Brain microvascular endothelial cell (primary cell): Measurements from ENCODE around the gene MALAT1.
A peak's percentile ranks its signal among the peaks of the same experiment; 100 is the strongest.
"Not testable (repeated sequence)": the region's sequence is repeated elsewhere in the genome, so short reads cannot be mapped to it uniquely, and the experiment has no call there.

ENCODE experiments used
- DNase-seq: peaks from one replicate; pipeline ENCODE4 v3.0.0-alpha.2; 2020
- H3K27ac ChIP-seq: fragments of 250-450 bp; sonication (Bioruptor Pico); 2 replicates; pipeline ENCODE4 v1.5.1; 2020; ENCODE audit warnings: mild to moderate bottlenecking, moderate library complexity
- H3K27me3 ChIP-seq: fragments of 250-450 bp; sonication (Bioruptor Pico); replicated peaks from 2 replicates; pipeline ENCODE4 v1.5.1; 2020; ENCODE audit warnings: mild to moderate bottlenecking
- H3K36me3 ChIP-seq: fragments of 250-450 bp; sonication (Bioruptor Pico); replicated peaks from 2 replicates; pipeline ENCODE4 v1.5.1; 2020; ENCODE audit warnings: mild to moderate bottlenecking
- H3K4me3 ChIP-seq: 2 replicates; pipeline ENCODE4 v1.5.1; 2011; ENCODE audit warnings: low read depth, mild to moderate bottlenecking, control low read depth, low read length, moderate library complexity
- in situ Hi-C: cut with HindIII; loops from 2 replicates; pipeline ENCODE4 v1.10.0; 2017; ENCODE audit warnings: low sequenced_read_pairs, low pct_ligation_motif_present
- TF ChIP-seq, protein P1 (sequence below): IDR thresholded peaks from 2 replicates; pipeline ENCODE4 v1.5.1; 2011; ENCODE audit warnings: low read depth, mild to moderate bottlenecking, moderate library complexity, low read length, control low read depth, inconsistent platforms; ENCODE audit errors: missing control alignments

Gene MALAT1

GRCh38 chr11:65503949-65504673 is 5.3 kb downstream of the MALAT1 start:
- H3K27ac ChIP-seq, result peak overlapping the region; percentile 93
- in situ Hi-C loops, result no loop called here
- DNase-seq, result peak; percentile 51
- no peaks in the 10 kb centered on the region for H3K27me3 ChIP-seq
- TF ChIP-seq, protein P1, sequence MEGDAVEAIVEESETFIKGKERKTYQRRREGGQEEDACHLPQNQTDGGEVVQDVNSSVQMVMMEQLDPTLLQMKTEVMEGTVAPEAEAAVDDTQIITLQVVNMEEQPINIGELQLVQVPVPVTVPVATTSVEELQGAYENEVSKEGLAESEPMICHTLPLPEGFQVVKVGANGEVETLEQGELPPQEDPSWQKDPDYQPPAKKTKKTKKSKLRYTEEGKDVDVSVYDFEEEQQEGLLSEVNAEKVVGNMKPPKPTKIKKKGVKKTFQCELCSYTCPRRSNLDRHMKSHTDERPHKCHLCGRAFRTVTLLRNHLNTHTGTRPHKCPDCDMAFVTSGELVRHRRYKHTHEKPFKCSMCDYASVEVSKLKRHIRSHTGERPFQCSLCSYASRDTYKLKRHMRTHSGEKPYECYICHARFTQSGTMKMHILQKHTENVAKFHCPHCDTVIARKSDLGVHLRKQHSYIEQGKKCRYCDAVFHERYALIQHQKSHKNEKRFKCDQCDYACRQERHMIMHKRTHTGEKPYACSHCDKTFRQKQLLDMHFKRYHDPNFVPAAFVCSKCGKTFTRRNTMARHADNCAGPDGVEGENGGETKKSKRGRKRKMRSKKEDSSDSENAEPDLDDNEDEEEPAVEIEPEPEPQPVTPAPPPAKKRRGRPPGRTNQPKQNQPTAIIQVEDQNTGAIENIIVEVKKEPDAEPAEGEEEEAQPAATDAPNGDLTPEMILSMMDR, result no peak
- peaks cover 71% of the 10 kb centered on the region for H3K36me3 ChIP-seq
- H3K4me3 ChIP-seq, result peak overlapping the region; percentile 99

- H3K27me3 ChIP-seq, result no peaks in the 10 kb centered on the region
- peak; percentile 31 for DNase-seq
- H3K4me3 ChIP-seq, result peak overlapping the region; percentile 99
- in situ Hi-C loops, result no loop called here
- peak overlapping the region; percentile 93 for H3K27ac ChIP-seq
- TF ChIP-seq, protein P1, result no peak
- peaks cover 66% of the 10 kb centered on the region for H3K36me3 ChIP-seq
Measured at GRCh38 chr11:65504674-65505465, 6.0 kb downstream of the MALAT1 start.

DNA sequence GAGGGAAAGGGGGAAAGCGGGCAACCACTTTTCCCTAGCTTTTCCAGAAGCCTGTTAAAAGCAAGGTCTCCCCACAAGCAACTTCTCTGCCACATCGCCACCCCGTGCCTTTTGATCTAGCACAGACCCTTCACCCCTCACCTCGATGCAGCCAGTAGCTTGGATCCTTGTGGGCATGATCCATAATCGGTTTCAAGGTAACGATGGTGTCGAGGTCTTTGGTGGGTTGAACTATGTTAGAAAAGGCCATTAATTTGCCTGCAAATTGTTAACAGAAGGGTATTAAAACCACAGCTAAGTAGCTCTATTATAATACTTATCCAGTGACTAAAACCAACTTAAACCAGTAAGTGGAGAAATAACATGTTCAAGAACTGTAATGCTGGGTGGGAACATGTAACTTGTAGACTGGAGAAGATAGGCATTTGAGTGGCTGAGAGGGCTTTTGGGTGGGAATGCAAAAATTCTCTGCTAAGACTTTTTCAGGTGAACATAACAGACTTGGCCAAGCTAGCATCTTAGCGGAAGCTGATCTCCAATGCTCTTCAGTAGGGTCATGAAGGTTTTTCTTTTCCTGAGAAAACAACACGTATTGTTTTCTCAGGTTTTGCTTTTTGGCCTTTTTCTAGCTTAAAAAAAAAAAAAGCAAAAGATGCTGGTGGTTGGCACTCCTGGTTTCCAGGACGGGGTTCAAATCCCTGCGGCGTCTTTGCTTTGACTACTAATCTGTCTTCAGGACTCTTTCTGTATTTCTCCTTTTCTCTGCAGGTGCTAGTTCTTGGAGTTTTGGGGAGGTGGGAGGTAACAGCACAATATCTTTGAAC is 6.8 kb downstream of the MALAT1 start:
- TF ChIP-seq, protein P1, result no peak
- H3K27me3 ChIP-seq, result no peaks in the 10 kb centered on the region
- in situ Hi-C loops, result no loop called here
- peak overlapping the region; percentile 93 for H3K27ac ChIP-seq
- peaks cover 58% of the 10 kb centered on the region for H3K36me3 ChIP-seq
- H3K4me3 ChIP-seq, result peak overlapping the region; percentile 99
- DNase-seq, result peak; percentile 15

DNA sequence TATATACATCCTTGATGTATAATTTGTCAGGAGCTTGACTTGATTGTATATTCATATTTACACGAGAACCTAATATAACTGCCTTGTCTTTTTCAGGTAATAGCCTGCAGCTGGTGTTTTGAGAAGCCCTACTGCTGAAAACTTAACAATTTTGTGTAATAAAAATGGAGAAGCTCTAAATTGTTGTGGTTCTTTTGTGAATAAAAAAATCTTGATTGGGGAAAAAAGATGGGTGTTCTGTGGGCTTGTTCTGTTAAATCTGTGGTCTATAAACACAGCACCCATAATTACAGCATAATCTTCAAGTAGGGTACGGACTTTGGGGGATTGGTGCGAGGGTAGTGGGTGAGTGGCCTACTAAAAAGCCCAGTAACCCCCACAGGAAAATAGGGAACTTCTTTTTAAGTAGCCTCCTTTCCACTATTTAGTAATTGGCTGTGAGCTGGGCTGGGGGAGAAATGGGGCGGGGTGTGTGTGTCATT is 7.5 kb downstream of the MALAT1 start:
- Histone ChIP-seq H3K27ac (peak overlapping the region; percentile 93), H3K4me3 (peak overlapping the region; percentile 99), H3K36me3 (peaks cover 51% of the 10 kb centered on the region), H3K27me3 (no peaks in the 10 kb centered on the region)
- in situ Hi-C loops, result no loop called here
- DNase-seq, result no peak
- TF ChIP-seq, protein P1, result no peak

- in situ Hi-C loops, result no loop called here
- DNase-seq, result peak; percentile 87
- Histone ChIP-seq H3K4me3 (peak overlapping the region; percentile 99), H3K27me3 (no peaks in the 10 kb centered on the region), H3K36me3 (peaks cover 45% of the 10 kb centered on the region), H3K27ac (peak overlapping the region; percentile 93)
- TF ChIP-seq, protein P1, result no peak
Measured at GRCh38 chr11:65506772-65507505, 8.1 kb downstream of the MALAT1 start.

GRCh38 chr11:65512311-65512710 is 13.5 kb downstream of the MALAT1 start:
- H3K36me3 ChIP-seq, in situ Hi-C loops, DNase-seq, H3K27ac ChIP-seq, H3K4me3 ChIP-seq, H3K27me3 ChIP-seq: not testable (repeated sequence)
